HepG2 (cell line): ENCODE data around the gene ROBO3. TPM values are rescaled to one million over a fixed set of nuclear protein-coding genes. Genes with fewer than 3 reads are reported as not detected.

ENCODE experiments used
- ATAC-seq: fragments of 200-7000 bp; cut with Tn5 transposase; 3 replicates; pipeline ENCODE4 v1.9.1; 2020; ENCODE audit warnings: mild to moderate bottlenecking, moderate library complexity
- BruUV-seq: library from RNA; stranded (reverse); fragments of 400-500 nt; replicated peaks from 2 replicates; lab custom pipeline; 2021; lab: Mats Ljungman, UMichigan
- CTCF ChIA-PET: fragments of 300-600 bp; formaldehyde crosslinking; extraction: SDS; loops from one replicate; lab custom pipeline; 2021; ENCODE audit warnings: low total read pairs, inconsistent platforms, low intra/inter-chr PET ratio; lab: Yijun Ruan, JAX
- POLR2A ChIA-PET: fragments of 350-600 bp; sonication (Branson Sonifier 250); formaldehyde crosslinking; loops from one replicate; lab custom pipeline; 2020; ENCODE audit warnings: antibody characterized with exemption, inconsistent platforms; lab: Yijun Ruan, JAX
- DNase-seq: peaks from one replicate; pipeline ENCODE4 v3.0.0-alpha.2; 2015; ENCODE audit warnings: low spot score
- FAIRE-seq: peaks from 3 replicates; lab custom pipeline; 2011; peaks lifted over from hg19 to GRCh38; lab: Jason Lieb, UNC
- H2AFZ ChIP-seq: one replicate; pipeline ENCODE4 v1.6.1; 2011; ENCODE audit warnings: low read length, inconsistent platforms
- H3K27ac ChIP-seq: fragments of 300-600 bp; 3 replicates; pipeline ENCODE4 v1.8.0; 2011; ENCODE audit warnings: mixed run types, mild to moderate bottlenecking, mixed read lengths, low read length, inconsistent platforms; ENCODE audit not compliant: insufficient read depth; ENCODE audit errors: extremely low read length
- H3K27me3 ChIP-seq, 2 experiments: fragments of 200-600 bp in 1 of 2; 2 replicates in 1 of 2; 3 replicates in 1 of 2; pipeline versions ENCODE4 v1.6.0 to v1.8.0; 2011; ENCODE audit warnings: low read length in 2 of 2, mild to moderate bottlenecking in 2 of 2, moderate library complexity in 2 of 2, inconsistent platforms in 1 of 2; ENCODE audit not compliant: insufficient read depth in 2 of 2, control insufficient read depth in 1 of 2
- H3K36me3 ChIP-seq, 2 experiments: fragments of 200-600 bp in 1 of 2; replicated peaks in 1 of 2; 2 replicates in 1 of 2; 3 replicates in 1 of 2; pipeline versions ENCODE4 v1.5.1 to v1.8.0; 2011; ENCODE audit warnings: low read length in 2 of 2, inconsistent platforms in 1 of 2; ENCODE audit not compliant: insufficient read depth in 2 of 2, control insufficient read depth in 1 of 2
- H3K4me1 ChIP-seq: 2 replicates; pipeline ENCODE4 v1.5.1; 2012; ENCODE audit warnings: low read length, inconsistent platforms; ENCODE audit not compliant: insufficient read depth
- H3K4me2 ChIP-seq: 2 replicates; pipeline ENCODE4 v1.6.0; 2011; ENCODE audit warnings: low read depth, low read length, inconsistent platforms
- H3K4me3 ChIP-seq, 3 experiments: fragments of 200-600 bp in 1 of 3; sonication (generic), shearing (Covaris generic) in 1 of 3; replicated peaks in 1 of 3; 2 replicates each; pipeline ENCODE4 v1.5.1; 2011 to 2016; ENCODE audit warnings: low read length in 3 of 3, inconsistent platforms in 2 of 3, low read depth in 2 of 3, mild to moderate bottlenecking in 2 of 3, control low read depth in 1 of 3, mixed read lengths in 1 of 3; ENCODE audit not compliant: insufficient read depth in 1 of 3
- H3K79me2 ChIP-seq: one replicate; pipeline ENCODE4 v1.6.1; 2011; ENCODE audit warnings: low read length, inconsistent platforms; ENCODE audit not compliant: insufficient read depth
- H3K9ac ChIP-seq: 2 replicates; pipeline ENCODE4 v1.6.0; 2011; ENCODE audit warnings: mild to moderate bottlenecking, low read depth, low read length, inconsistent platforms; ENCODE audit not compliant: insufficient read depth
- H3K9me3 ChIP-seq: 2 replicates; pipeline ENCODE4 v1.5.1; 2012; ENCODE audit warnings: mild to moderate bottlenecking, low read length
- H4K20me1 ChIP-seq: 2 replicates; pipeline ENCODE4 v1.6.0; 2011; ENCODE audit warnings: inconsistent platforms, mild to moderate bottlenecking, low read length, moderate library complexity; ENCODE audit not compliant: insufficient read depth
- ATF6 ChIP-seq: sonication (generic); formaldehyde crosslinking; conservative IDR thresholded peaks from 2 replicates; pipeline ENCODE4 v1.4.0; 2020; ENCODE audit warnings: missing genetic modification reagents
- ATM ChIP-seq: fragments of 450-650 bp; IDR thresholded peaks from 2 replicates; pipeline ENCODE4 v1.7.1; 2017; ENCODE audit warnings: mild to moderate bottlenecking, borderline replicate concordance
- CBX1 ChIP-seq: IDR thresholded peaks from one replicate; pipeline ENCODE4 v1.6.1; 2016; ENCODE audit warnings: antibody characterized with exemption, low read depth
- CENPX ChIP-seq: sonication (generic); formaldehyde crosslinking; IDR thresholded peaks from 2 replicates; pipeline ENCODE4 v1.9.0; 2021; ENCODE audit warnings: mild to moderate bottlenecking, missing genetic modification reagents, moderate library complexity
- CERS6 ChIP-seq: sonication (generic); formaldehyde crosslinking; IDR thresholded peaks from 2 replicates; pipeline ENCODE4 v1.5.0; 2020; ENCODE audit warnings: missing genetic modification reagents
- GATAD1 ChIP-seq: IDR thresholded peaks from 2 replicates; pipeline ENCODE4 v1.6.1; 2016; ENCODE audit warnings: missing genetic modification reagents, missing compliant biosample characterization
- KDM1A ChIP-seq: IDR thresholded peaks from 2 replicates; pipeline ENCODE4 v1.6.1; 2016; ENCODE audit warnings: missing compliant biosample characterization
- MNT ChIP-seq: fragments of 450-650 bp; IDR thresholded peaks from 2 replicates; pipeline ENCODE4 v1.6.1; 2016
- NKX3-1 ChIP-seq: sonication (generic); formaldehyde crosslinking; IDR thresholded peaks from 2 replicates; pipeline ENCODE4 v1.5.0; 2020; ENCODE audit warnings: missing genetic modification reagents
- NR3C1 ChIP-seq: sonication (generic); formaldehyde crosslinking; IDR thresholded peaks from 2 replicates; pipeline ENCODE4 v1.4.0; 2020; ENCODE audit warnings: missing genetic modification reagents
- PTBP1 ChIP-seq: fragments of 200-400 bp; formaldehyde crosslinking; IDR thresholded peaks from 2 replicates; pipeline ENCODE4 v1.6.1; 2018; ENCODE audit warnings: low read length, low read depth; ENCODE audit not compliant: poor library complexity, severe bottlenecking
- SNAPC2 ChIP-seq: sonication (generic); formaldehyde crosslinking; IDR thresholded peaks from 2 replicates; pipeline ENCODE4 v1.8.1; 2022; ENCODE audit warnings: mild to moderate bottlenecking, missing genetic modification reagents
- YEATS2 ChIP-seq: sonication (generic); formaldehyde crosslinking; IDR thresholded peaks from 2 replicates; pipeline ENCODE4 v1.4.0; 2020; ENCODE audit warnings: missing genetic modification reagents, borderline replicate concordance
- ZNF160 ChIP-seq: sonication (generic); formaldehyde crosslinking; IDR thresholded peaks from 2 replicates; pipeline ENCODE4 v1.8.0; 2022; ENCODE audit warnings: mild to moderate bottlenecking, inconsistent platforms, missing genetic modification reagents
- ZNF33A ChIP-seq: sonication (generic); formaldehyde crosslinking; IDR thresholded peaks from 2 replicates; pipeline ENCODE4 v1.5.1; 2020; ENCODE audit warnings: missing genetic modification reagents, mild to moderate bottlenecking, moderate library complexity, borderline replicate concordance
- ZNF44 ChIP-seq: sonication (generic); formaldehyde crosslinking; IDR thresholded peaks from 2 replicates; pipeline ENCODE4 v1.5.1; 2020; ENCODE audit warnings: mild to moderate bottlenecking, missing genetic modification reagents
- ZNF570 ChIP-seq: sonication (generic); formaldehyde crosslinking; IDR thresholded peaks from 2 replicates; pipeline ENCODE4 v1.4.0; 2020; ENCODE audit warnings: mild to moderate bottlenecking, missing genetic modification reagents, borderline replicate concordance
- ZNF572 ChIP-seq: sonication (generic); formaldehyde crosslinking; IDR thresholded peaks from 2 replicates; pipeline ENCODE4 v1.5.1; 2020; ENCODE audit warnings: mild to moderate bottlenecking, missing genetic modification reagents
- ZNF672 ChIP-seq: sonication (generic); formaldehyde crosslinking; IDR thresholded peaks from 2 replicates; pipeline ENCODE4 v1.8.1; 2022; ENCODE audit warnings: missing genetic modification reagents
- WGBS: methylation state at CpG from one replicate; pipeline ENCODE4 v1.1.6; 2017; ENCODE audit warnings: low lambda C conversion rate; 5-methylcytosine and 5-hydroxymethylcytosine counted together
- in situ Hi-C: cut with HindIII; loops from 2 replicates; pipeline ENCODE4 v1.10.0; 2017; ENCODE audit warnings: low pct_unique_long_range_greater_than_20kb; ENCODE audit not compliant: extremely low pct_ligation_motif_present
- intact Hi-C: fragments of 100-400 bp; cut with micrococcal nuclease; formaldehyde crosslinking; loops from one replicate; pipeline ENCODE4 v1.10.0; 2022; ENCODE audit not compliant: unreplicated experiment
- polyA plus RNA-seq, 8 experiments: library from polyadenylated mRNA; depleted of rRNA in 3 of 8; stranded (reverse) in 7 of 8; unstranded in 1 of 8; fragments of >200 nt; fragmentation: Illumina TruSeq in 4 of 8; extraction: Trizol in 4 of 8; gene quantifications; 2 replicates each; pipeline versions ENCODE4 v1.2.1 to v1.2.3, GENCODE V29; 2011 to 2016; ENCODE audit warnings: low read depth in 4 of 8, missing spikeins in 1 of 8, mixed read lengths in 1 of 8; ENCODE audit not compliant: insufficient read depth in 1 of 8
- total RNA-seq, 5 experiments: library from RNA; depleted of rRNA; stranded (reverse); fragments of >200 nt; fragmentation: Illumina TruSeq; extraction: Trizol; gene quantifications; 2 replicates each; pipeline ENCODE4 v1.2.3, GENCODE V29; 2016; ENCODE audit warnings: low read depth in 1 of 5

The ROBO3 gene
- total and polyA plus RNA-seq, 2 of the 13 experiments (the other 11 are each of a cell fraction or from before 2014, with no cell fraction given), result 0.07 to 2.4 TPM

GRCh38 chr11:124837491-124837856 is 27.8 kb upstream of the ROBO3 start (continued):
- no peak for TF ChIP-seq ZNF572 (CRISPR knock-in tag)
- TF ChIP-seq, all 625 proteins: peak for 5

DNA sequence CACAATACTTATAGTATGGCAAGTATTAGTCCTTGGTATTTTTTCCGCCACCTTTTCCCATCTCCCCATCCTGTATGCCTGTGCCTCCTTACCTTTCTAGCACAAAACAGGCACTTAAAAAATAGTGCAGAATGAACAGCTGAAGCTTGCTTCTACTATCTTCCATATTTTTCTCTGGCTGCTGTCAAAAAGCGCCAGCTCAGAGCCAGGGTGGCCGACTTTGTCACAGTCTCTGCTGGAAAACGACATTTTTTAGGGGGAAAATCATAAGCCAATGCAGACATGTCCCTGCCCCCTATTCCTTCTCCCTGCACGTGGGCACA is 26.5 kb upstream of the ROBO3 start:
- ChIA-PET POLR2A (no interaction called here), CTCF (interaction anchor here (4.5 kb wide), 1 partner anchor 169 kb away, joined by 45 read pairs; no protein-coding TSS in a partner anchor)
- TF ChIP-seq GATAD1 (CRISPR knock-in tag), result no peak
- TF ChIP-seq ZNF44, result no peak
- no peak for TF ChIP-seq ZNF572 (CRISPR knock-in tag)
- no peak for TF ChIP-seq ATF6
- TF ChIP-seq ZNF672, result no peak
- no peak for TF ChIP-seq CBX1
- TF ChIP-seq ZNF160 (CRISPR knock-in tag), result no peak
- no peak for TF ChIP-seq NR3C1 (CRISPR knock-in tag)
- TF ChIP-seq NKX3-1 (CRISPR knock-in tag), result no peak
- TF ChIP-seq PTBP1, result no peak
- no peak for TF ChIP-seq YEATS2 (CRISPR knock-in tag)
- no peak for TF ChIP-seq ZNF33A
- TF ChIP-seq ZNF570 (CRISPR knock-in tag), result no peak
- no peak for TF ChIP-seq MNT
- no peak for TF ChIP-seq CENPX
- TF ChIP-seq SNAPC2 (CRISPR knock-in tag), result no peak
- TF ChIP-seq ATM, result no peak
- no peak for TF ChIP-seq KDM1A (CRISPR knock-in tag)
- no peak for TF ChIP-seq CERS6 (CRISPR knock-in tag)
- no peaks in the 10 kb centered on the region for H4K20me1 ChIP-seq
- H3K9me3 ChIP-seq, result no peaks in the 10 kb centered on the region
- H3K27ac ChIP-seq, result no peak overlapping the region
- H3K4me1 ChIP-seq, result peaks cover 38% of the 10 kb centered on the region
- no peak for ATAC-seq
- H3K36me3 ChIP-seq, result no peaks in the 10 kb centered on the region
- peak overlapping the region; percentile 64 for H3K4me2 ChIP-seq
- no peak for DNase-seq
- no peaks in the 10 kb centered on the region for H3K79me2 ChIP-seq
- H2AFZ ChIP-seq, result no peak overlapping the region
- in situ Hi-C loops (loop anchor here (5.0 kb wide), 2 partner anchors 166 to 196 kb away; partner anchors contain the start of genes SIAE and SPA17), intact Hi-C loops (no loop called here)
- H3K27me3 ChIP-seq, result peaks cover 14 to 63% of the 10 kb centered on the region in 2 experiments
- H3K4me3 ChIP-seq, result peak overlapping the region in 1 of 3 experiments; percentile 63; a peak in 1 of 6 replicates
- H3K9ac ChIP-seq, result no peak overlapping the region
- 20% methylated on average over 5 of the region's 5 CpGs for WGBS
- BruUV-seq, result no TSS peak
- no peak for FAIRE-seq
